ENCODE results near the gene SH3GL1. TPM values are rescaled to one million over a fixed set of nuclear protein-coding genes. Genes with fewer than 3 reads are reported as not detected.

SH3GL1 gene
- total and polyA plus RNA-seq, 2 of the 4 experiments (the other 2 are of a cell fraction), result 28.1 to 138 TPM

DNA sequence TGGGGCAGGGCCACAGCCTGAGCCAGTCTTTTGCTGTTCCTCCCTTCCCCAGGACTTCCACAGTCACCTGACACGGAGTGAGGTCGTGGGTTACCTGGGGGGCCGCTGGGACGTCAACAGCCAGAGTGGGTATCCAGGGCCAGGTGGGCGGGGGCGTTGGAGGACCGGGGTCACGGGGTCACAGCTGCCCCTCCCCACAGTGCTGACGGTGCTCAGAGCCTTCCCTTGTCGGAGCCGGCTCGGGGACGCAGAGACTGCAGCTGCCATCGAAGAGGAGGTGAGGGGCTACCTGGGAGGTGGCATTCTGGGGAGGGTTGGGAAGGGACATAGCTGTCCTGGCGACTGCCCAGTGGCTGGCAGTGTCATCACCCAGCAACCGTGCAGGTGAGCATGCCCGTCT, 45.5 kb downstream of the SH3GL1 start:
- DNase-seq (no peak), ATAC-seq (ENCODE audit: low read depth) (no peak)
- TF ChIP-seq CEBPB (IDR thresholded peaks at IDR 0.05; ENCODE audit: low read depth, low read length) (no peak), POLR2A (IDR thresholded peaks at IDR 0.05; ENCODE audit: low read depth, low read length) (no peak), MAFK (IDR thresholded peaks at IDR 0.05; ENCODE audit: low read depth, low read length) (no peak), SMC3 (IDR thresholded peaks at IDR 0.05; ENCODE audit: low read depth, low read length) (no peak), BHLHE40 (IDR thresholded peaks at IDR 0.05; ENCODE audit: low read depth, low read length) (no peak), CHD1 (IDR thresholded peaks at IDR 0.05; ENCODE audit: low read depth, low read length) (no peak), RCOR1 (IDR thresholded peaks at IDR 0.05; ENCODE audit: insufficient replicate concordance, low read length) (no peak), MAZ (IDR thresholded peaks at IDR 0.05; ENCODE audit: borderline replicate concordance, low read depth, low read length) (no peak), RAD21 (IDR thresholded peaks at IDR 0.05; ENCODE audit: low read length) (no peak), RFX5 (IDR thresholded peaks at IDR 0.05; ENCODE audit: low read depth, low read length) (no peak), NFE2L2 (IDR thresholded peaks at IDR 0.05; ENCODE audit: low read depth, low read length) (no peak), MXI1 (IDR thresholded peaks at IDR 0.05; ENCODE audit: borderline replicate concordance, low read depth, low read length) (no peak), FOS (IDR thresholded peaks at IDR 0.05; ENCODE audit: low read depth, low read length) (no peak)
- TF ChIP-seq, protein P1, sequence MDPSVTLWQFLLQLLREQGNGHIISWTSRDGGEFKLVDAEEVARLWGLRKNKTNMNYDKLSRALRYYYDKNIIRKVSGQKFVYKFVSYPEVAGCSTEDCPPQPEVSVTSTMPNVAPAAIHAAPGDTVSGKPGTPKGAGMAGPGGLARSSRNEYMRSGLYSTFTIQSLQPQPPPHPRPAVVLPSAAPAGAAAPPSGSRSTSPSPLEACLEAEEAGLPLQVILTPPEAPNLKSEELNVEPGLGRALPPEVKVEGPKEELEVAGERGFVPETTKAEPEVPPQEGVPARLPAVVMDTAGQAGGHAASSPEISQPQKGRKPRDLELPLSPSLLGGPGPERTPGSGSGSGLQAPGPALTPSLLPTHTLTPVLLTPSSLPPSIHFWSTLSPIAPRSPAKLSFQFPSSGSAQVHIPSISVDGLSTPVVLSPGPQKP (IDR thresholded peaks at IDR 0.05; ENCODE audit: borderline replicate concordance, low read depth, low read length), result no peak
- TF ChIP-seq, protein P2, sequence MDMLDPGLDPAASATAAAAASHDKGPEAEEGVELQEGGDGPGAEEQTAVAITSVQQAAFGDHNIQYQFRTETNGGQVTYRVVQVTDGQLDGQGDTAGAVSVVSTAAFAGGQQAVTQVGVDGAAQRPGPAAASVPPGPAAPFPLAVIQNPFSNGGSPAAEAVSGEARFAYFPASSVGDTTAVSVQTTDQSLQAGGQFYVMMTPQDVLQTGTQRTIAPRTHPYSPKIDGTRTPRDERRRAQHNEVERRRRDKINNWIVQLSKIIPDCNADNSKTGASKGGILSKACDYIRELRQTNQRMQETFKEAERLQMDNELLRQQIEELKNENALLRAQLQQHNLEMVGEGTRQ (IDR thresholded peaks at IDR 0.05; ENCODE audit: low read depth, low read length), result no peak
- TF ChIP-seq, protein P3, sequence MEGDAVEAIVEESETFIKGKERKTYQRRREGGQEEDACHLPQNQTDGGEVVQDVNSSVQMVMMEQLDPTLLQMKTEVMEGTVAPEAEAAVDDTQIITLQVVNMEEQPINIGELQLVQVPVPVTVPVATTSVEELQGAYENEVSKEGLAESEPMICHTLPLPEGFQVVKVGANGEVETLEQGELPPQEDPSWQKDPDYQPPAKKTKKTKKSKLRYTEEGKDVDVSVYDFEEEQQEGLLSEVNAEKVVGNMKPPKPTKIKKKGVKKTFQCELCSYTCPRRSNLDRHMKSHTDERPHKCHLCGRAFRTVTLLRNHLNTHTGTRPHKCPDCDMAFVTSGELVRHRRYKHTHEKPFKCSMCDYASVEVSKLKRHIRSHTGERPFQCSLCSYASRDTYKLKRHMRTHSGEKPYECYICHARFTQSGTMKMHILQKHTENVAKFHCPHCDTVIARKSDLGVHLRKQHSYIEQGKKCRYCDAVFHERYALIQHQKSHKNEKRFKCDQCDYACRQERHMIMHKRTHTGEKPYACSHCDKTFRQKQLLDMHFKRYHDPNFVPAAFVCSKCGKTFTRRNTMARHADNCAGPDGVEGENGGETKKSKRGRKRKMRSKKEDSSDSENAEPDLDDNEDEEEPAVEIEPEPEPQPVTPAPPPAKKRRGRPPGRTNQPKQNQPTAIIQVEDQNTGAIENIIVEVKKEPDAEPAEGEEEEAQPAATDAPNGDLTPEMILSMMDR (conservative IDR thresholded peaks at IDR 0.05; ENCODE audit: low read depth, low read length), result no peak
- no peak overlapping the region for H3K27ac ChIP-seq (ENCODE audit: insufficient read depth, low read length)
- H3K23ac ChIP-seq (ENCODE audit: low read depth, low read length), result no peak overlapping the region
- H2BK15ac ChIP-seq (ENCODE audit: low read depth, low read length), result no peak overlapping the region
- H3K9ac ChIP-seq (ENCODE audit: low read depth, low read length), result no peak overlapping the region
- peaks cover 18% of the 10 kb centered on the region for H3K36me3 ChIP-seq (ENCODE audit: control insufficient read depth, insufficient read depth, low read length)
- no peak overlapping the region for H3K4me2 ChIP-seq (ENCODE audit: low read depth, low read length)
- H4K20me1 ChIP-seq (ENCODE audit: insufficient read depth, low read length), result peaks cover 3% of the 10 kb centered on the region
- no peak overlapping the region for H2AK9ac ChIP-seq (replicated peaks; ENCODE audit: low read depth, low read length, poor library complexity)
- dilution Hi-C loops (cut with HindIII; ENCODE audit: low sequenced_read_pairs, unreplicated experiment) (no loop called here), intact Hi-C loops (cut with micrococcal nuclease) (no loop called here), in situ Hi-C loops (cut with MboI; ENCODE audit: low sequenced_read_pairs) (loop anchor here (5.0 kb wide), 1 partner anchor 88 kb away; no protein-coding TSS in a partner anchor)
- ChIA-PET CTCF (no interaction called here), POLR2A (ENCODE audit: unreplicated experiment) (interaction anchor here (0.6 kb wide), 1 partner anchor 12 kb away, joined by 3 read pairs; no protein-coding TSS in a partner anchor)
- no peak overlapping the region for H3K18ac ChIP-seq (ENCODE audit: low read depth, low read length)
- no peak overlapping the region for H3K4me3 ChIP-seq (ENCODE audit: insufficient read depth, low read depth, low read length)
- H2BK20ac ChIP-seq (ENCODE audit: low read depth, low read length), result no peak overlapping the region
- BruUV-seq (replicated peaks), result no TSS peak
- peaks cover 0 to 4% of the 10 kb centered on the region in 2 experiments; a peak in 2 of 4 replicates for H3K79me1 ChIP-seq (ENCODE audit: low read depth in 1 of 2, low read length in 2 of 2)
- H2BK5ac ChIP-seq (ENCODE audit: low read depth, low read length, poor library complexity, severe bottlenecking), result no peak overlapping the region
- no peak overlapping the region for H4K91ac ChIP-seq (ENCODE audit: insufficient read depth, low read depth, low read length)
- H2BK120ac ChIP-seq (ENCODE audit: low read depth, low read length), result no peak overlapping the region
- no peak overlapping the region for H3K14ac ChIP-seq (replicated peaks; ENCODE audit: low read depth, low read length)
- no peak overlapping the region for H2AFZ ChIP-seq (replicated peaks; ENCODE audit: low read length, poor library complexity)
- no peak overlapping the region for H3K4ac ChIP-seq (ENCODE audit: low read depth, low read length)
- peaks cover under 1% of the 10 kb centered on the region; the same call in 1 of the 2 replicates for H3K4me1 ChIP-seq (ENCODE audit: control insufficient read depth, insufficient read depth, low read length)
- H4K5ac ChIP-seq (ENCODE audit: low read depth, low read length), result no peak overlapping the region
- no peaks in the 10 kb centered on the region for H3K9me1 ChIP-seq (ENCODE audit: insufficient read depth, low read length)
- no peak overlapping the region for H3K56ac ChIP-seq (ENCODE audit: extremely low read depth, insufficient read depth, low read length)
- no peak overlapping the region for H4K8ac ChIP-seq (ENCODE audit: low read depth in 2 of 2, low read length in 2 of 2)
- no peaks in the 10 kb centered on the region for H3K27me3 ChIP-seq (ENCODE audit: control insufficient read depth, insufficient read depth, low read length)
- H2AK5ac ChIP-seq (ENCODE audit: low read depth, low read length), result no peak overlapping the region
- H3K9me3 ChIP-seq (ENCODE audit: control insufficient read depth, insufficient read depth, low read length), result no peaks in the 10 kb centered on the region
- WGBS, 2 experiments (ENCODE audit: extremely low coverage in 2 of 2, insufficient read length in 1 of 2), result no CpG with 5 or more reads among the region's 17 CpGs

Data from IMR-90 (cell line).